GM21723 (cell line): ENCODE results near the gene KHSRP.

Experiments used
- ATAC-seq: cut with Tn5 transposase; IDR thresholded peaks from one replicate; pipeline ENCODE4 v1.9.1; 2021; ENCODE audit warnings: mild to moderate bottlenecking, moderate library complexity; ENCODE audit not compliant: unreplicated experiment

Gene KHSRP, protein sequence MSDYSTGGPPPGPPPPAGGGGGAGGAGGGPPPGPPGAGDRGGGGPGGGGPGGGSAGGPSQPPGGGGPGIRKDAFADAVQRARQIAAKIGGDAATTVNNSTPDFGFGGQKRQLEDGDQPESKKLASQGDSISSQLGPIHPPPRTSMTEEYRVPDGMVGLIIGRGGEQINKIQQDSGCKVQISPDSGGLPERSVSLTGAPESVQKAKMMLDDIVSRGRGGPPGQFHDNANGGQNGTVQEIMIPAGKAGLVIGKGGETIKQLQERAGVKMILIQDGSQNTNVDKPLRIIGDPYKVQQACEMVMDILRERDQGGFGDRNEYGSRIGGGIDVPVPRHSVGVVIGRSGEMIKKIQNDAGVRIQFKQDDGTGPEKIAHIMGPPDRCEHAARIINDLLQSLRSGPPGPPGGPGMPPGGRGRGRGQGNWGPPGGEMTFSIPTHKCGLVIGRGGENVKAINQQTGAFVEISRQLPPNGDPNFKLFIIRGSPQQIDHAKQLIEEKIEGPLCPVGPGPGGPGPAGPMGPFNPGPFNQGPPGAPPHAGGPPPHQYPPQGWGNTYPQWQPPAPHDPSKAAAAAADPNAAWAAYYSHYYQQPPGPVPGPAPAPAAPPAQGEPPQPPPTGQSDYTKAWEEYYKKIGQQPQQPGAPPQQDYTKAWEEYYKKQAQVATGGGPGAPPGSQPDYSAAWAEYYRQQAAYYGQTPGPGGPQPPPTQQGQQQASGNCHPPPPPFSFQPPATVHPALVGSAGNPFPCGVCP

GRCh38 chr19:6424195-6424938 lies at the start of gene KHSRP:
TSS of gene KHSRP (minus strand) at chr19:6424811. CDS start at chr19:6424701, 110 bp downstream.
- ATAC-seq = no peak

- ATAC-seq = no peak
Measured at GRCh38 chr19:6473647-6474046, 49.0 kb upstream of the KHSRP start.

GRCh38 chr19:6472713-6473112 lies 48.1 kb upstream of the KHSRP start:
- no peak for ATAC-seq

DNA sequence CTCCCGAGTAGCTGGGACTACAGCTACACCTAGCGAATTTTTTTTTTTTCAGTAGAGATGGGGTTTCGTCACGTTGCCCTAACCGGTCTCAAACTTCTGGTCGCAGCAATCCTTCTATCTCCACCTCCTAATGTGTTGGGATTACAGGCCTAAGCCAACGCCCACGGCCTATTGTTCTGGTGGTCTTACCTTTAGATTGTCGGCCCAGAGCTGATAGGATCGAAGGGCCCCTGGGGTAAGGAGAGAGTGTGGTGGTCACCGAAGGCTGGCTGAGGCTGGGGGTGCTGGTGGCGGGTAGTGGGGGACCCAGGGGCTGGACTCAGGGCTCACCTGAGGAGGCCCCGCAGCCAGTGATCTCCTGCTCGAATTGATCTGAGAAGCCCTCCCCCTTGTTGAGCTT lies 46.5 kb upstream of the KHSRP start:
- ATAC-seq = no peak

DNA sequence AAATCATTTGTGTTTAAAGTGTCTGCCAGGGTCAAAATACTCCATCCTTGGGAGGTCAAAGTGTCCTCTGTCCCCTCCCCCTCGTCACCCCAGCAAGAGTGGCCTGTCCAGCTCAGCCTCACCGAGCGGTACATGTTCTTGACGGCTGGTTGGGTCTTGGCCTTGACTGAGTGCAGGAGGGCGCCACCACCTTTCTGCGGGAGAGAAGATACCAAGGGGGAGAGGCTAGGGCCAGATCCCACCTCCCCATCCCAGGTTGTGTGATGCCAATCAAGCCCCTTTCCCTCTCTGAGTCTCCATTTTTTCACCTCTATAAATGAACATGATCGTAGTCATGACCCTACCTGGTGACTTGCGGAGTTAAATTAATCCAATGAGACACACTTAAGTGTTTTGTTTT lies 45.6 kb upstream of the KHSRP start:
- no peak for ATAC-seq

DNA sequence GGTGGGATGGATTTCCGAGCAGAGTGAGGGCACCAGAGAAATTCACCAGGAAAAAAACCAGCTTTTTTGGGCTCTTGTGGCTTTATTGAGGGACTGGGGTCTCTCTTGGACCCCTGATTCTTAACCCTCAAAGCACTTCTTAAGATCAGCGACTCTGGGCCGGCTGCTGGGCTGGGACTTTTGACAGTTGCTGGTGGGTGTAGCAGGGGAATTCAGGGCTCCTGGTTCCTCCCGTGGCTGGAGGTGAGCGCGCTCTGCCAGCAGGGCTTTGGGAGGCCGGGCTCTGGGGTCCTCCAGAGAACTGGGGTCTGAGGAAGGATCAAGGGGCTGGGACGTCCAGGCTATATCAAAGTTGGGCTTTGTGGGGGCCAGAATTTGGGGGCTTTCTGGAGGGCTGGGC lies 42.8 kb upstream of the KHSRP start:
- no peak for ATAC-seq

DNA sequence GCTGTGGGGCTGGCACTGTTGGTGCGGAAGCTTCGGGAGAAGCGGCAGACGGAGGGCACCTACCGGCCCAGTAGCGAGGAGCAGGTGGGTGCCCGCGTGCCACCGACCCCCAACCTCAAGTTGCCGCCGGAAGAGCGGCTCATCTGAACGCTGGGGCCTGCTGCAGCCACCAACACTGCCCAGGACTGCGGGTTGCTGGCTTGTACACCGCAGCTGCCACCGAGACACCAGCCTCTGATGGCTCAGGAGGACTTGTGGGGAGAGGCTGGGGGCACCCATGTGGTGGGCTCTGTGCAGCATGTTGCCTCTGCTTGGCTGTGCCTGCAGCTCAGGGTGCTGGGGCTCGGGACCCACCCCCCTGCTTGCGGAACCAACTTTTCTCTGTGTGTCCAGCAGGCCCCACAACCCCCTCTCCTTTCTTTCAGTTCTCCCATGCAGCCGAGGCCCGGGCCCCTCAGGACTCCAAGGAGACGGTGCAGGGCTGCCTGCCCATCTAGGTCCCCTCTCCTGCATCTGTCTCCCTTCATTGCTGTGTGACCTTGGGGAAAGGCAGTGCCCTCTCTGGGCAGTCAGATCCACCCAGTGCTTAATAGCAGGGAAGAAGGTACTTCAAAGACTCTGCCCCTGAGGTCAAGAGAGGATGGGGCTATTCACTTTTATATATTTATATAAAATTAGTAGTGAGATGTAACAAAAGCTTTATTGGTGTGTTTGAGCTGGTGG lies 42.1 kb upstream of the KHSRP start:
- ATAC-seq = no peak

GRCh38 chr19:6465663-6466062 lies 41.1 kb upstream of the KHSRP start:
- no peak for ATAC-seq

GRCh38 chr19:6465006-6465405 lies 40.4 kb upstream of the KHSRP start:
- no peak for ATAC-seq

GRCh38 chr19:6464070-6464873 lies 39.7 kb upstream of the KHSRP start, which contains the start of gene CRB3:
TSS of gene CRB3 (plus strand) at chr19:6464271. CDS start at chr19:6464702, 431 bp downstream.
- ATAC-seq = no peak

GRCh38 chr19:6460099-6460884 lies 35.7 kb upstream of the KHSRP start:
- peak; percentile 66 for ATAC-seq

DNA sequence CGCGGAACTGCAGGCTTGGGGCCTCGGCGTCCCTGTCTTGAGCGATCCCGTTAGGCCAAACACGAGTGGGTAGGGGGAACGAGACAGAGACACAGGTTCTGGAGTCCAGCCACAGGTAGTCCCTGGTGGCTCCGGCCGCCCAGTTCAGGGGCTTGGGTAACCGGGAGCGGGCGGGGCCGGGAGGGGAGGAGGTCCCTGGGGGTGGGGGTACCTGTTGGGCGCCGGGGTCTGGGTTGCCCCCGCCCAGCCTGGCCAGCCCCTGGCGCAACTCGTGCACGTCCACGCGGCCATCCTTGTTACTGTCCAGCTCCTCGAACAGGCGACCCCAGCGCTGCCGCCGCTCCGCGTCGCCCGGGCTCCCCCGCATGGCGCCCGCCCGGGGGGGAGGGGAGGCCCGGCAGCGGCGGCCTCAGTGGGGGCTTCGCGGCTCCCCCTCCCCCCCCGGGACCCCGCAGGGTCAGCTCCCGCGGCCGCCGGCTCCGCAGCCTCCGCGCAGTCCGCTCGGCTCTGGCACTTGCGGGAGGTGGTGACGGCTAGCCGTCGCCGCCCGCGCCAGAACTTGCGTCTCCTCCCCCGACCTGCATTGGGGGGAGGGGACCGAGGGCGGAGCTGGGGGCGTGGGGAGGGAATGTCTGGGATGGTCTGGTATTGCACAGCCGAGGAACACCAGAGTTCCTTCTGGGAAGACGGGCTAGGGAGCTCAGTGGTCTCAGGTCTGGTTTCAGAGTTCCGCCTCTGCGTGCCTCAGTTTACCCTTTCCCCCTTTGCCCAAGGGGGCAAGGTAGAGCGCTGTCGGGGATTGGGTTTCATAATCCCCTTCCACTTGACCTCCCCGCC lies 34.9 kb upstream of the KHSRP start, which contains the start of gene SLC25A23:
TSS of gene SLC25A23 (minus strand) at position 531 of the 837 bp plus-strand sequence. CDS start at position 367, 164 bp downstream.
- peak; percentile 31 for ATAC-seq

DNA sequence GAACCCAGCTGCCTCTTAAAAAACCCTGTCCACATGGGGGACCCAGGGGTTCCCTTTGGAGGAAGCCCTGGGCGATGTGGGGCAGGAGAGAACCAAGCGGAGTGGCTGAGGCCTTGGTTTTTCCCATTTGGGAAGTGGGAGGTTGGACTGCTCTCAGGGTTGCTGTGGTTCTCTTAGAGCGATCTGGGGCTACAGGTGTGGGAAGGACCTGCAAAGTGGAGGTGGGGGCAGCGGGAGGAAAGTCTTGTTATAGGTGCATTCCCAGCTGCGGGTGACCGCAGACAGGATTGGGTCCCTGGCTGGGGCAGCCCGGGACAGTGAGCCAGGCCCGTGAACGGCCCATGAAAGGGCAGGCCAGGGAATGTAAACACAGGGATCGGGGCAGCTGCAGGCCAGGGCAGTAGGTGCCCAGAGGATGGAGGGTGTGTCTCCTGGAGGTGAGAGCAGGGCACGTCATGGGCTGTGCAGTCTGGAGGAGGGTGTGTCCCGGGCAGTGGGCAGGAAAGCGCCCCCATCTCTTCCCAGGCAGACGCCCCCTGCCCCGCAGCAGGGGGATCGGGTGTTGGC lies 34.2 kb upstream of the KHSRP start:
- peak; percentile 4 for ATAC-seq

- ATAC-seq = no peak
Measured at GRCh38 chr19:6457958-6458694, 33.5 kb upstream of the KHSRP start.

- no peak for ATAC-seq
Measured at GRCh38 chr19:6455924-6456323, 31.3 kb upstream of the KHSRP start.

DNA sequence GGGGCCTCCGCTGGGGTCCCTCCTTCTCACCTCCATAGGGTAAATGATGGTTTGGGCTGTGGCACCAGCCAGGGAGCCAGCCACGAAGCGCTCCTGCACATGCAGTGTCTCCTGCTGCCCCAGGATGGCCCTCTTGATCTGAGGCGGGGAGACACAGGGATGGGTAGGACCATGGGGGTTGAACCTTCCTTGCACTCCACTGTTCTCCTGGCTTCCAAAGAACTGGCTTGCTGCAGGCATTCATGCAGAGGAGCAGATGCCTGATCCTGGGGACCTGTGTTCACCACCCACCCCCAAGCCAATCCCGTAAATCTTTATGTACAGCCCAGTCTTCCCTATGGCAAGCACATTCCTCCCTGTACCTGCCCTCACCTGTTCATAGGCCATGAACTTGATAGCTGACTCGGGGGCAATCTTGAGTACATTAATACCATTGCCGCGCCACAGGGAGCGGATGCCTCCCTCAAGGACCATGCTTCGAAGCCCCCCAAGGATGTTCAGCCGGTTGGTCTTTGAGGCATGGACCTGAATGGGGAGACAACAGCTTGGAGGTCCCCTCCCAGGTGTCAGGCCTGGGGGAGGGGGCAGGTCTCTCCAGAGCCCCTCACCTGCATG lies 29.4 kb upstream of the KHSRP start:
- ATAC-seq = no peak

DNA sequence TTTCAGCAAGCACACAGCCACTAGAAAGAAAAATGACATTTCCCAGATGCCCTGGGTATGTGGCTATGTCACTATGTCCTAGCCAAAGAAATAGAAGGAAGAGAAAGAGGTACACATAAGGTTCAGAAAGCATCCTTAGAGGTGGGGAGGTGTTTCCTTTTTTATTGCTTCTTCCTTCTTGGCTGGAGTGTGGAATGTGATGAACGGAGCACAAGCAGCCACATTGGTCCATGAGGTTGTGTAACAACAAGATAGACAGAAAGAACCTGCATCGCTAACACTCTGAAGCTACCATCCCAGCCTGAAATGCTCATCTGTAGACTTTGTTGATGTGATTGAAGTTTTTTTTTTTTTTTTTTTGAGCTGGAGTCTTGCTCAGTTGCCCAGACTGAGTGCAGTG lies 28.3 kb upstream of the KHSRP start:
- ATAC-seq = no peak
